HCEC 1CT (cell line): ENCODE results near the gene DTX3L.

Experiments
- DNase-seq: peaks from one replicate; pipeline ENCODE4 v3.0.0-alpha.2; 2017

Gene DTX3L

GRCh38 chr3:122608916-122609315 lies 44.8 kb downstream of the DTX3L start:
- no peak for DNase-seq

GRCh38 chr3:122609798-122610559 lies 45.8 kb downstream of the DTX3L start:
- peak; percentile 84 for DNase-seq

GRCh38 chr3:122612696-122613095 lies 48.6 kb downstream of the DTX3L start:
- no peak for DNase-seq

GRCh38 chr3:122615303-122615702 lies 51.2 kb downstream of the DTX3L start:
- DNase-seq = no peak

GRCh38 chr3:122618614-122619013 lies 54.5 kb downstream of the DTX3L start:
- DNase-seq = no peak

DNA sequence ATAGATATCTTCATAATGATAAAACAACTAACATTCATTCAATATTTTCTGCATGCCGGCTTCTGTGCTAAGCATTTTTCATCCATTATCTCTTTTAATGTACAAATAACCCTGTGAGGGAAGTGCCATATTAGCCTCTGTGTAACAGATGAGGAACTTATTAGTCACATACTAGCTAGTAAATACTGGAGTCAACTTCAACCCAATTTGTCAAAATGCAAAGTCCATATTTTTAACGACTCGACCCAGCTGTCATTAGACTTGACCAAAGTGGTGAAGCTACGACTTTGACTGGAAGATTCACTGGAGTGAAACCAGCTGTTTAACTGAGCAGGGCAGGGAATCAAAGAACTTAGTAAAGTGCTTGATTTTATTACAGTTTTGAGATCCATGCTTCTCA lies 54.9 kb downstream of the DTX3L start:
- DNase-seq = peak; percentile 57

DNA sequence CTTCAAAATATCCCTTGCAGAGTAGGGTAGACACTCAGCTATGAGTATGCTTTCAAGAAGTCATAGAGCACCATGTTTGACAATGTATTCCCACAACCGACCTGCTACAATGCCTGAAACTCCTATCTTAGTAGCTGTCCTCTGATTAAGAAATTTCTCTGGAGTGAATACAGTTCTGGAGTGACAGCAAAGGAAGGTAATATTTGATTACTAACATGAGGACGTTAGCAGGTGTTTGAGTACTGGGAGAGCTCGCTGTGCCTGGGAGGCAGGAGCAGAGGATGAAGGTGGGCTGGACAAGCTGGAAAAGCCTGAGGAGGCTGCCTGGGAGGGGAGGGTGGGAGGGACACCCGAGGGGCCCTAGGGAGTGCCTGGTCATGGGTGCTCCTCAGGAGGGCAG lies 56.3 kb downstream of the DTX3L start:
- DNase-seq = no peak

- DNase-seq = no peak
These were observed 57.0 kb downstream of the DTX3L start for GRCh38 chr3:122621112-122621511.

GRCh38 chr3:122623031-122623829 lies 59.1 kb downstream of the DTX3L start:
- no peak for DNase-seq
